K562 (cell line): Measurements from ENCODE around the gene EDA. TPM values are rescaled to one million over a fixed set of nuclear protein-coding genes. Genes with fewer than 3 reads are reported as not detected.

Source experiments
- ATAC-seq: fragments of 200-7000 bp; cut with Tn5 transposase; 3 replicates; pipeline ENCODE4 v1.9.1; 2020; ENCODE audit warnings: moderate library complexity
- BruUV-seq: library from RNA; stranded (reverse); fragments of 400-500 nt; replicated peaks from 2 replicates; lab custom pipeline; 2021; lab: Mats Ljungman, UMichigan
- CTCF ChIA-PET: fragments of 300-600 bp; formaldehyde crosslinking; extraction: SDS; loops from one replicate; lab custom pipeline; 2021; ENCODE audit warnings: low intra/inter-chr PET ratio; lab: Yijun Ruan, JAX
- POLR2A ChIA-PET: fragments of 300-600, 350-650 bp; sonication (Branson Sonifier 250); formaldehyde crosslinking; extraction: SDS; loops from one replicate; lab custom pipeline; 2021; ENCODE audit warnings: antibody characterized with exemption, inconsistent platforms; lab: Yijun Ruan, JAX
- DNase-seq, 4 experiments: peaks; one replicate each; pipeline versions ENCODE4 v3.0.0 to v3.0.0-alpha.2; 2011 to 2018; ENCODE audit warnings: low spot score in 3 of 4, mixed read lengths in 3 of 4; ENCODE audit errors: extremely low read depth in 1 of 4
- FAIRE-seq: peaks from 2 replicates; lab custom pipeline; 2011; peaks lifted over from hg19 to GRCh38; lab: Jason Lieb, UNC
- H2AFZ ChIP-seq: 2 replicates; pipeline ENCODE4 v1.6.0; 2011; ENCODE audit warnings: low read depth, low read length, control low read depth, inconsistent platforms
- H3K27ac ChIP-seq: fragments of 200-600 bp; 3 replicates; pipeline ENCODE4 v1.8.0; 2011; ENCODE audit warnings: low read depth, mild to moderate bottlenecking, control low read depth, inconsistent platforms, low read length, moderate library complexity, mixed read lengths; ENCODE audit errors: extremely low read depth
- H3K27me3 ChIP-seq, 2 experiments: fragments of 300-600 bp in 1 of 2; 2 replicates in 1 of 2; 3 replicates in 1 of 2; pipeline versions ENCODE4 v1.6.0 to v1.8.0; 2011; ENCODE audit warnings: inconsistent platforms in 2 of 2, low read length in 2 of 2, mild to moderate bottlenecking in 1 of 2, mixed read lengths in 1 of 2, moderate library complexity in 1 of 2; ENCODE audit not compliant: control insufficient read depth in 2 of 2, insufficient read depth in 2 of 2
- H3K36me3 ChIP-seq: fragments of 300-600 bp; 3 replicates; pipeline ENCODE4 v1.8.0; 2011; ENCODE audit warnings: mild to moderate bottlenecking, low read length, inconsistent platforms; ENCODE audit not compliant: control insufficient read depth, insufficient read depth
- H3K4me1 ChIP-seq, 2 experiments: fragments of 200-600 bp in 1 of 2; replicated peaks in 1 of 2; 2 replicates in 1 of 2; 3 replicates in 1 of 2; pipeline versions ENCODE4 v1.5.1 to v1.8.0; 2011; ENCODE audit warnings: inconsistent platforms in 2 of 2, low read length in 2 of 2, mild to moderate bottlenecking in 1 of 2, mixed read lengths in 1 of 2, moderate library complexity in 1 of 2; ENCODE audit not compliant: control insufficient read depth in 2 of 2, insufficient read depth in 2 of 2
- H3K4me2 ChIP-seq: 2 replicates; pipeline ENCODE4 v1.6.1; 2011; ENCODE audit warnings: low read length, control low read depth, inconsistent platforms, mixed read lengths; ENCODE audit not compliant: insufficient read depth
- H3K4me3 ChIP-seq: fragments of 200-600 bp; sonication (generic), shearing (Covaris generic); 2 replicates; pipeline ENCODE4 v1.5.1; 2016; ENCODE audit warnings: control low read depth, inconsistent platforms
- H3K79me2 ChIP-seq: fragments of 200-600 bp; 3 replicates; pipeline ENCODE4 v1.8.0; 2011; ENCODE audit warnings: low read length, inconsistent platforms; ENCODE audit not compliant: control insufficient read depth, insufficient read depth
- H3K9ac ChIP-seq, 2 experiments: 2 replicates each; pipeline versions ENCODE4 v1.6.0 to v1.6.1; 2011; ENCODE audit warnings: low read depth in 2 of 2, low read length in 2 of 2, control low read depth in 1 of 2, inconsistent platforms in 1 of 2, mild to moderate bottlenecking in 1 of 2, mixed read lengths in 1 of 2; ENCODE audit not compliant: insufficient read depth in 1 of 2
- H3K9me1 ChIP-seq: one replicate; pipeline ENCODE4 v1.6.0; 2011; ENCODE audit warnings: inconsistent platforms, mild to moderate bottlenecking, low read length, moderate library complexity; ENCODE audit not compliant: control insufficient read depth, insufficient read depth
- H3K9me3 ChIP-seq: replicated peaks from 2 replicates; pipeline ENCODE4 v1.5.1; 2011; ENCODE audit warnings: low read depth, low read length, inconsistent platforms; ENCODE audit not compliant: control insufficient read depth, insufficient read depth
- H4K20me1 ChIP-seq: replicated peaks from 2 replicates; pipeline ENCODE4 v1.6.1; 2011; ENCODE audit warnings: low read length, inconsistent platforms, mixed read lengths; ENCODE audit not compliant: control insufficient read depth, insufficient read depth
- ETV5 ChIP-seq: sonication (generic); formaldehyde crosslinking; IDR thresholded peaks from 2 replicates; pipeline ENCODE4 v1.4.0; 2020; ENCODE audit warnings: low read depth, mild to moderate bottlenecking, missing genetic modification reagents
- HCFC1 ChIP-seq: IDR thresholded peaks from 2 replicates; pipeline ENCODE4 v1.6.1; 2012; ENCODE audit warnings: low read depth, low read length, improper control_type of control experiment
- JUN ChIP-seq, 2 experiments: sonication (generic) in 1 of 2; formaldehyde crosslinking in 1 of 2; IDR thresholded peaks; 2 replicates each; pipeline versions ENCODE4 v1.6.1 to v1.8.0; 2012 to 2022; ENCODE audit warnings: borderline replicate concordance in 2 of 2, mild to moderate bottlenecking in 2 of 2, improper control_type of control experiment in 1 of 2, low read depth in 1 of 2, low read length in 1 of 2, missing genetic modification reagents in 1 of 2
- PHB ChIP-seq: fragments of 250-450 bp; sonication (Bioruptor Pico); IDR thresholded peaks from 2 replicates; pipeline ENCODE4 v1.5.0; 2021
- POLR3G ChIP-seq: IDR thresholded peaks from 2 replicates; pipeline ENCODE4 v1.6.1; 2011; ENCODE audit not compliant: insufficient read length, insufficient replicate concordance; ENCODE audit errors: extremely low read depth
- PTTG1 ChIP-seq: fragments of 450-650 bp; IDR thresholded peaks from 2 replicates; pipeline ENCODE4 v1.6.1; 2016; ENCODE audit warnings: low read depth, mild to moderate bottlenecking, missing genetic modification characterization, missing compliant biosample characterization
- SIX5 ChIP-seq, 2 experiments: IDR thresholded peaks; 2 replicates each; pipeline ENCODE4 v1.6.1; 2011; ENCODE audit warnings: low read length in 2 of 2, borderline replicate concordance in 1 of 2, low read depth in 1 of 2, mild to moderate bottlenecking in 1 of 2, moderate library complexity in 1 of 2; ENCODE audit not compliant: insufficient read depth in 1 of 2
- SP2 ChIP-seq: IDR thresholded peaks from 2 replicates; pipeline ENCODE4 v1.6.1; 2011; ENCODE audit warnings: mild to moderate bottlenecking, low read depth, low read length, moderate library complexity; ENCODE audit not compliant: poor library complexity, severe bottlenecking; ENCODE audit errors: extremely low read depth
- ZFP30 ChIP-seq: fragments of 250-450 bp; sonication (Bioruptor Pico); IDR thresholded peaks from 2 replicates; pipeline ENCODE4 v1.8.0; 2022; ENCODE audit warnings: moderate library complexity, mild to moderate bottlenecking, inconsistent platforms, borderline replicate concordance
- ZFPM2 ChIP-seq: fragments of 250-450 bp; sonication (Bioruptor Pico); IDR thresholded peaks from 2 replicates; pipeline ENCODE4 v1.5.1; 2022; ENCODE audit warnings: mild to moderate bottlenecking
- ZNF184 ChIP-seq: sonication (generic); formaldehyde crosslinking; IDR thresholded peaks from 2 replicates; pipeline ENCODE4 v1.5.0; 2020; ENCODE audit warnings: missing genetic modification reagents
- ZNF253 ChIP-seq: fragments of 250-450 bp; sonication (Bioruptor Pico); conservative IDR thresholded peaks from 2 replicates; pipeline ENCODE4 v1.6.1; 2021; ENCODE audit warnings: mild to moderate bottlenecking
- ZNF318 ChIP-seq, 2 experiments: fragments of 450-650 bp; IDR thresholded peaks; 2 replicates each; pipeline ENCODE4 v1.6.1; 2016; ENCODE audit warnings: mild to moderate bottlenecking in 2 of 2, borderline replicate concordance in 1 of 2, low read depth in 1 of 2, moderate library complexity in 1 of 2
- WGBS: fragments of 100-300 bp; shearing (Covaris generic); methylation state at CpG from one replicate; pipeline ENCODE4 v1.1.6; 2016; ENCODE audit warnings: low coverage, mixed read lengths; ENCODE audit not compliant: insufficient coverage; ENCODE audit errors: missing lambda C conversion rate; 5-methylcytosine and 5-hydroxymethylcytosine counted together
- in situ Hi-C: fragments of 300-500 bp; cut with MboI; formaldehyde crosslinking; loops from 4 replicates; pipeline ENCODE4 v1.15.0; 2018; ENCODE audit warnings: inconsistent platforms, mixed read lengths
- intact Hi-C: fragments of 100-400 bp; cut with micrococcal nuclease; formaldehyde crosslinking; loops from 2 replicates; pipeline ENCODE4 v1.14.2; 2022
- polyA plus RNA-seq, 8 experiments: library from polyadenylated mRNA; depleted of rRNA in 4 of 8; stranded (reverse) in 5 of 8; unstranded in 3 of 8; fragments of >200 nt; fragmentation: Nextera tagmentation in 2 of 8; fragmentation: Illumina TruSeq in 1 of 8; extraction: Ambion mirVana in 2 of 8; extraction: Trizol in 1 of 8; gene quantifications; 2 replicates each; pipeline versions ENCODE4 v1.2.1 to v1.2.3, GENCODE V29; 2011 to 2014; ENCODE audit warnings: inconsistent platforms in 1 of 8, missing spikeins in 1 of 8
- total RNA-seq, 7 experiments: library from RNA; depleted of rRNA in 6 of 7; stranded (reverse); fragments of >200 nt in 6 of 7; fragmentation: Illumina TruSeq in 2 of 7; extraction: Trizol in 2 of 7; gene quantifications; 2 replicates each; pipeline versions ENCODE4 v1.2.1 to v1.2.3, GENCODE V29; 2011 to 2021; ENCODE audit warnings: low replicate concordance in 1 of 7

The EDA gene
- total and polyA plus RNA-seq, 9 of the 15 experiments (the other 6 are each of a cell fraction or from before 2014, with no cell fraction given) = 0.03 to 0.40 (median 0.07) TPM

- no peak for FAIRE-seq
- H3K4me3 ChIP-seq = no peak overlapping the region
- no peaks in the 10 kb centered on the region for H3K36me3 ChIP-seq
- WGBS = 8% methylated on average over 2 of the region's 3 CpGs
- no peak for ATAC-seq
- no peaks in the 10 kb centered on the region for H3K9me1 ChIP-seq
- no peaks in the 10 kb centered on the region; a peak in 1 of 5 replicates for H3K27me3 ChIP-seq
- in situ Hi-C loops (no loop called here), intact Hi-C loops (no loop called here)
- no peak for DNase-seq
- POLR2A ChIA-PET = no interaction called here
- H3K27ac ChIP-seq = no peak overlapping the region
- H4K20me1 ChIP-seq = no peaks in the 10 kb centered on the region
- CTCF ChIA-PET = no interaction called here
- no peaks in the 10 kb centered on the region for H3K79me2 ChIP-seq
- H2AFZ ChIP-seq = no peak overlapping the region
- H3K4me1 ChIP-seq = no peaks in the 10 kb centered on the region
- H3K9ac ChIP-seq = no peak overlapping the region
- H3K4me2 ChIP-seq = no peak overlapping the region
- TF ChIP-seq ZFP30 (CRISPR knock-in tag) (no peak), SIX5 (IDR thresholded peaks at IDR 0.05; ENCODE audit: borderline replicate concordance in 1 of 2, insufficient read depth in 1 of 2, low read depth in 1 of 2, low read length in 2 of 2) (no peak), POLR3G (no peak), PHB (CRISPR knock-in tag) (no peak), ZNF184 (CRISPR knock-in tag) (no peak), ZFPM2 (CRISPR knock-in tag) (no peak), PTTG1 (tag) (no peak), JUN (IDR thresholded peaks at IDR 0.05; ENCODE audit: borderline replicate concordance, low read depth, low read length) (no peak), JUN (CRISPR knock-in tag; IDR thresholded peaks at IDR 0.05; ENCODE audit: borderline replicate concordance) (no peak), HCFC1 (no peak), ZNF318 (IDR thresholded peaks at IDR 0.05; ENCODE audit: borderline replicate concordance in 1 of 2, low read depth in 1 of 2) (no peak), SP2 (no peak), ETV5 (CRISPR knock-in tag) (no peak), ZNF253 (no peak)
- H3K9me3 ChIP-seq = no peaks in the 10 kb centered on the region
- BruUV-seq = no TSS peak
Observed at GRCh38 chrX:69988955-69989394, 373.1 kb downstream of the EDA start.
